ENCODE data around the gene KRTAP7-1. TPM values are rescaled to one million over a fixed set of nuclear protein-coding genes. Genes with fewer than 3 reads are reported as not detected.

The KRTAP7-1 gene
- total RNA-seq, 1 donor from 2014 or later: not detected

DNA sequence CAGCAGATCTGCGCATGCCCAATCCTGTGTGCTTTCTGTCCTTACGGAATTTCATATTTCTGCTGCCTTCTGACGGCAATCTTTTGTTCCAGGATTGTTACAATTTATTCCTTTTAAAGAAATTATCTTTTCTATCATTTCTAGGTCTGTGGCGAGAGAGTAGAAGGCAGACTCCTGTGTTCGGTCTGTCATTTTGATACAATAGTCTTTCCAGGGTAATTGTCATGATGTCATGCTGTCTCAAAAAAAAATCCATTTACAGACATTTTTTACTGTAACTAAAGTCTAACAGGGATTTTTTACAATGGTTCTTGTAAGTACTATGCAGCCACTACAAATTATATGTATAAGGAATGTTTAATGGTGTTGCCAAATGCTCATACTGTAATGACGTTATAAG, 9.0 kb upstream of the KRTAP7-1 start:
- Mint-ChIP-seq H3K36me3 (ENCODE audit: low read depth) (no peaks in the 10 kb centered on the region), H3K9me3 (no peaks in the 10 kb centered on the region), H3K4me1 (no peaks in the 10 kb centered on the region), H3K27me3 (no peaks in the 10 kb centered on the region), H3K4me3 (no peak overlapping the region), H3K27ac (no peak overlapping the region)
- no peak for ATAC-seq (ENCODE audit: low read depth)
- TF ChIP-seq, protein P1, sequence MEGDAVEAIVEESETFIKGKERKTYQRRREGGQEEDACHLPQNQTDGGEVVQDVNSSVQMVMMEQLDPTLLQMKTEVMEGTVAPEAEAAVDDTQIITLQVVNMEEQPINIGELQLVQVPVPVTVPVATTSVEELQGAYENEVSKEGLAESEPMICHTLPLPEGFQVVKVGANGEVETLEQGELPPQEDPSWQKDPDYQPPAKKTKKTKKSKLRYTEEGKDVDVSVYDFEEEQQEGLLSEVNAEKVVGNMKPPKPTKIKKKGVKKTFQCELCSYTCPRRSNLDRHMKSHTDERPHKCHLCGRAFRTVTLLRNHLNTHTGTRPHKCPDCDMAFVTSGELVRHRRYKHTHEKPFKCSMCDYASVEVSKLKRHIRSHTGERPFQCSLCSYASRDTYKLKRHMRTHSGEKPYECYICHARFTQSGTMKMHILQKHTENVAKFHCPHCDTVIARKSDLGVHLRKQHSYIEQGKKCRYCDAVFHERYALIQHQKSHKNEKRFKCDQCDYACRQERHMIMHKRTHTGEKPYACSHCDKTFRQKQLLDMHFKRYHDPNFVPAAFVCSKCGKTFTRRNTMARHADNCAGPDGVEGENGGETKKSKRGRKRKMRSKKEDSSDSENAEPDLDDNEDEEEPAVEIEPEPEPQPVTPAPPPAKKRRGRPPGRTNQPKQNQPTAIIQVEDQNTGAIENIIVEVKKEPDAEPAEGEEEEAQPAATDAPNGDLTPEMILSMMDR (IDR thresholded peaks at IDR 0.05): no peak
- intact Hi-C loops (cut with micrococcal nuclease): no loop called here
- ChIA-PET CTCF (no interaction called here), POLR2A (no interaction called here)
- no peak for DNase-seq

- Mint-ChIP-seq H3K27me3 (no peaks in the 10 kb centered on the region), H3K36me3 (ENCODE audit: low read depth) (no peaks in the 10 kb centered on the region), H3K4me1 (no peaks in the 10 kb centered on the region), H3K27ac (no peak overlapping the region), H3K9me3 (peaks cover 4% of the 10 kb centered on the region), H3K4me3 (no peak overlapping the region)
- CTCF ChIA-PET: interaction anchor here (1.1 kb wide), 1 partner anchor 256 kb away, joined by 6 read pairs; no protein-coding TSS in a partner anchor
- intact Hi-C loops (cut with micrococcal nuclease): no loop called here
- POLR2A ChIA-PET: no interaction called here
- TF ChIP-seq, protein P1 (IDR thresholded peaks at IDR 0.05): no peak
- DNase-seq (no peak), ATAC-seq (ENCODE audit: low read depth) (no peak)
Observed at GRCh38 chr21:30831194-30831765, 1.7 kb upstream of the KRTAP7-1 start.

DNA sequence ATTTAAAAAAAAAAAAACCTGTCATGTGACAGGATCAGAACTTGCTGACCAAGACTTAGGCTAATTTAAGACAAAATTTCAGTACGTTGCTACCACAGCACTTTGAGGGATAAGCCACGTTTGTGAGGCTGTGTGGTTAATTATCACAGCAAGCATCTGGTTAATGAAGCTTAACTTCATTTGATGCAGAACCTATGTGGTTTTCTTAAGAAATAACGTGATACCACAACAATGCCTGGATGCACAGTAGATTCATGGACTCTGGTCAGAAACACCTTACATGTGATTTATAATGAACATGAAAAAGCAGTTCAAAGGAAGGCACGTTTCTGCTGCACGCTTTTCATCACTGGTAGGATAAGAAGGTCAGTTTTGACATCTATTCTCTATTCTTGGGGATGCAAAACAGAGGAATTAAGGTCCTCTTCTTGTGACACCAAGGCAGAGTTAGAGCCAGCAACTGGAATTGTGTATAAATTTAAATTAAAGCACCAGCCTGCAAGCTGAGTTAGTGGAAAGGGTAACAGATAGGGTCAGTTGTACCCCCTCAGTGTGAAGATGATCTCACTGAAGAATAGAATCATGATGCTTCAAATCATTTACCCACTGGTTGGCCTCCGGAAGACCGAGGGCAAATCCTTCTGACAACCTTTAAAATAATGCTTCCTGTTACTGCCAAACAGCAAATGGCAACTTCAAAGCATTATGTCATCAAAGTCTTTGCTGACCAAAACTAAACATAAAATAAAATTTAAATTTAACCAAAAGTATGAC, 10.5 kb downstream of the KRTAP7-1 start:
- H3K27ac Mint-ChIP-seq: no peak overlapping the region
- intact Hi-C loops (cut with micrococcal nuclease): no loop called here
- TF ChIP-seq, protein P1 (IDR thresholded peaks at IDR 0.05): no peak
- ATAC-seq (ENCODE audit: low read depth): no peak
- no peaks in the 10 kb centered on the region for H3K4me1 Mint-ChIP-seq
- no peaks in the 10 kb centered on the region for H3K27me3 Mint-ChIP-seq
- ChIA-PET POLR2A (no interaction called here), CTCF (no interaction called here)
- H3K36me3 Mint-ChIP-seq (ENCODE audit: low read depth): no peaks in the 10 kb centered on the region
- no peaks in the 10 kb centered on the region for H3K9me3 Mint-ChIP-seq
- no peak for DNase-seq
- no peak overlapping the region for H3K4me3 Mint-ChIP-seq

DNA sequence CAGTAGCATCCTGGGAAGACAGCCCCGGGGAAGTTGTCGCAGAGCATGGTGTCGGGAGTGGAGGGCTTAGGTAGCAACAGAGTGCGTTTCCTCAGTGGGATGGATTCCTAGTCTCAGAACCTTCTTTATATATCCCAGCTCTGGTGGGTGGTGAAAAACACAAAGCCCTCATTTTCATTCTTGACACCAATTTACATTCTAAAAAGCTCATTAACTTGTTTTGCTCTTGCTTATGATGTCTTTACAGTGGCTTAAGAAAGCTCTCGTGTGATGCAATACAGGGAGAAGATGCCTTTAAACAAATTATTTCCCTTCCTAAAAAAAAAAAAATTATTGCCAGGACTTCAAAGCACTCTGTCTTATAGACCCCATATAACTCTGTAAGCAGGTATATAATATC, 16.4 kb downstream of the KRTAP7-1 start, which contains the start of gene KRTAP8-1:
KRTAP8-1 (minus strand) TSS at position 101 of the 400 bp plus-strand sequence; CDS start at position 47, 54 bp downstream.
- no peaks in the 10 kb centered on the region for H3K9me3 Mint-ChIP-seq
- no peak for DNase-seq
- TF ChIP-seq, protein P1 (IDR thresholded peaks at IDR 0.05): no peak
- no peak within 1 kb of the TSS for H3K27ac Mint-ChIP-seq
- no peaks in the 10 kb centered on the region for H3K27me3 Mint-ChIP-seq
- H3K4me1 Mint-ChIP-seq: no peaks in the 10 kb centered on the region
- H3K36me3 Mint-ChIP-seq (ENCODE audit: low read depth): no peaks in the 10 kb centered on the region
- no peak within 1 kb of the TSS for H3K4me3 Mint-ChIP-seq
- CTCF ChIA-PET: no interaction called here
- no peak for ATAC-seq (ENCODE audit: low read depth)
- POLR2A ChIA-PET: no interaction called here
- intact Hi-C loops (cut with micrococcal nuclease): no loop called here

DNA sequence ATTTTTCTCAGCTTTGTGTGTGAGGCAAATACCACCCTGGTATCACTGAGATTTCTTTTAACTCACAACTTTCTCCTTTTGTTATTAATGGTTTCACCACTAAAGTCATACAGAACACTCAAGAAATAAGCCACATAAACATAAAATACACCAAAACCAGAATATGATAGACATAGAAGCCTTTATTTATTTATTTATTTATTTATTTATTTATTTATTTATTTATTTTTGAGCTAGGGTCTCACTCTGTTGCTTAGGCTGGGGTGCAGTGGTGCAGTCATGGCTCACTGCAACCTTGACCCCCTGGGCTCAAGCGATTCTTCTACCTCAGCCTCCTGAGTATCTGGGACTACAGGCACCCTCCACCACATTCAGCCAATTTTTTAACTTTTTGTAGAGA, 29.0 kb downstream of the KRTAP7-1 start:
- Mint-ChIP-seq H3K4me3 (no peak overlapping the region), H3K4me1 (no peaks in the 10 kb centered on the region), H3K27ac (no peak overlapping the region), H3K27me3 (no peaks in the 10 kb centered on the region), H3K36me3 (ENCODE audit: low read depth) (no peaks in the 10 kb centered on the region), H3K9me3 (peaks cover 6% of the 10 kb centered on the region)
- TF ChIP-seq, protein P1 (IDR thresholded peaks at IDR 0.05): no peak
- CTCF ChIA-PET: no interaction called here
- intact Hi-C loops (cut with micrococcal nuclease): no loop called here
- no peak for DNase-seq
- no peak for ATAC-seq (ENCODE audit: low read depth)
- POLR2A ChIA-PET: no interaction called here
